K562 (cell line): ENCODE measurements around the gene HS3ST3B1. TPM values are rescaled to one million over a fixed set of nuclear protein-coding genes. Genes with fewer than 3 reads are reported as not detected.

Source experiments
- GMEB1 ChIP-seq: fragments of 250-450 bp; sonication (Bioruptor Pico); IDR thresholded peaks from 2 replicates; pipeline ENCODE4 v1.4.0; 2020; ENCODE audit warnings: mild to moderate bottlenecking
- GTF2B ChIP-seq: IDR thresholded peaks from 2 replicates; pipeline ENCODE4 v1.6.1; 2011; ENCODE audit not compliant: insufficient read length; ENCODE audit errors: extremely low read depth
- KDM2B ChIP-seq: fragments of 250-450 bp; sonication (Bioruptor Pico); IDR thresholded peaks from 2 replicates; pipeline ENCODE4 v1.8.0; 2021; ENCODE audit warnings: mild to moderate bottlenecking, moderate library complexity
- NRF1 ChIP-seq, 2 experiments: fragments of 450-650 bp; IDR thresholded peaks in 1 of 2; conservative IDR thresholded peaks in 1 of 2; 2 replicates each; pipeline ENCODE4 v1.6.1; 2014; ENCODE audit warnings: mild to moderate bottlenecking in 2 of 2
- OTX1 ChIP-seq: fragments of 450-650 bp; formaldehyde crosslinking; IDR thresholded peaks from 2 replicates; pipeline ENCODE4 v1.4.0; 2022; ENCODE audit warnings: mild to moderate bottlenecking
- ZNF444 ChIP-seq: fragments of 250-450 bp; sonication (Bioruptor Pico); IDR thresholded peaks from 2 replicates; pipeline ENCODE4 v1.4.0; 2020; ENCODE audit warnings: mild to moderate bottlenecking, moderate library complexity
- polyA plus RNA-seq, 8 experiments: library from polyadenylated mRNA; depleted of rRNA in 4 of 8; stranded (reverse) in 5 of 8; unstranded in 3 of 8; fragments of >200 nt; fragmentation: Nextera tagmentation in 2 of 8; fragmentation: Illumina TruSeq in 1 of 8; extraction: Ambion mirVana in 2 of 8; extraction: Trizol in 1 of 8; gene quantifications; 2 replicates each; pipeline versions ENCODE4 v1.2.1 to v1.2.3, GENCODE V29; 2011 to 2014; ENCODE audit warnings: inconsistent platforms in 1 of 8, missing spikeins in 1 of 8
- total RNA-seq, 7 experiments: library from RNA; depleted of rRNA in 6 of 7; stranded (reverse); fragments of >200 nt in 6 of 7; fragmentation: Illumina TruSeq in 2 of 7; extraction: Trizol in 2 of 7; gene quantifications; 2 replicates each; pipeline versions ENCODE4 v1.2.1 to v1.2.3, GENCODE V29; 2011 to 2021; ENCODE audit warnings: low replicate concordance in 1 of 7

The HS3ST3B1 gene
- total and polyA plus RNA-seq, 9 of the 15 experiments (the other 6 are each of a cell fraction or from before 2014, with no cell fraction given) = 1.9 to 12.9 (median 3.7) TPM

GRCh38 chr17:14398766-14399165, 97.9 kb downstream of the HS3ST3B1 start (continued):
- TF ChIP-seq GTF2B (no peak), GMEB1 (CRISPR knock-in tag) (no peak), KDM2B (no peak), NRF1 (conservative IDR thresholded peaks at IDR 0.05 in 1 of 2, IDR thresholded peaks at IDR 0.05 in 1 of 2) (no peak), ZNF444 (CRISPR knock-in tag) (no peak), OTX1 (CRISPR knock-in tag) (no peak)

Other genes starting within 250 kb of the HS3ST3B1 start
- 17.8 and 18.4 TPM in 2 replicates for gene COX10, start 231.6 kb upstream of the HS3ST3B1 start, total RNA-seq (2014; rRNA removed)
- gene COX10, start 231.6 kb upstream of the HS3ST3B1 start, total RNA-seq (2014; rRNA removed; fragmentation: Illumina TruSeq; extraction: Trizol) = 19.2 and 20.8 TPM in 2 replicates
- 17.8 and 18.7 TPM in 2 replicates for gene COX10, start 231.6 kb upstream of the HS3ST3B1 start, total RNA-seq (2015; rRNA removed; fragmentation: Illumina TruSeq; extraction: Trizol)
- gene COX10, start 231.6 kb upstream of the HS3ST3B1 start, total RNA-seq (2021) = 19.2 and 20.0 TPM in 2 replicates
- gene COX10, start 231.6 kb upstream of the HS3ST3B1 start, polyA plus RNA-seq (2011; rRNA removed) = 13.0 and 14.0 TPM in 2 replicates
- gene COX10, start 231.6 kb upstream of the HS3ST3B1 start, polyA plus RNA-seq (2014; fragmentation: Illumina TruSeq; extraction: Trizol) = 24.5 and 26.4 TPM in 2 replicates
- gene COX10, start 231.6 kb upstream of the HS3ST3B1 start, polyA plus RNA-seq (2014; fragmentation: Nextera tagmentation; extraction: Ambion mirVana) = 10 to 100 TPM; 10.3 to 11.0 TPM
- gene COX10, start 231.6 kb upstream of the HS3ST3B1 start, polyA plus RNA-seq (2014; rRNA removed) = 14.7 and 15.8 TPM in 2 replicates
- gene CDRT15, start 64.2 kb upstream of the HS3ST3B1 start, total RNA-seq (2014; rRNA removed) = not detected in 2 replicates
- gene CDRT15, start 64.2 kb upstream of the HS3ST3B1 start, total RNA-seq (2014; rRNA removed; fragmentation: Illumina TruSeq; extraction: Trizol) = not detected in 2 replicates
- not detected in 2 replicates for gene CDRT15, start 64.2 kb upstream of the HS3ST3B1 start, total RNA-seq (2015; rRNA removed; fragmentation: Illumina TruSeq; extraction: Trizol)
- gene CDRT15, start 64.2 kb upstream of the HS3ST3B1 start, total RNA-seq (2021) = not detected in 2 replicates
- gene CDRT15, start 64.2 kb upstream of the HS3ST3B1 start, polyA plus RNA-seq (2011; rRNA removed) = not detected in 2 replicates
- gene CDRT15, start 64.2 kb upstream of the HS3ST3B1 start, polyA plus RNA-seq (2014; fragmentation: Illumina TruSeq; extraction: Trizol) = not detected in 2 replicates
- gene CDRT15, start 64.2 kb upstream of the HS3ST3B1 start, polyA plus RNA-seq (2014; fragmentation: Nextera tagmentation; extraction: Ambion mirVana) = not detected
- gene CDRT15, start 64.2 kb upstream of the HS3ST3B1 start, polyA plus RNA-seq (2014; rRNA removed) = not detected in 2 replicates